Measurements from ENCODE around the gene BTBD10.
"Not testable (repeated sequence)": the region's sequence is repeated elsewhere in the genome, so short reads cannot be mapped to it uniquely, and the experiment has no call there.

BTBD10 gene

GRCh38 chr11:13440100-13440855, 22.7 kb downstream of the BTBD10 start:
- no peak for DNase-seq

- DNase-seq: no peak
Measured at GRCh38 chr11:13438291-13438690, 24.7 kb downstream of the BTBD10 start.

GRCh38 chr11:13436836-13437235, 26.2 kb downstream of the BTBD10 start:
- not testable (repeated sequence) for DNase-seq

GRCh38 chr11:13434247-13435205, 28.5 kb downstream of the BTBD10 start:
- no peak for DNase-seq

- DNase-seq: no peak
Measured at GRCh38 chr11:13433437-13433836, 29.6 kb downstream of the BTBD10 start.

- DNase-seq: no peak
Measured at GRCh38 chr11:13429836-13430235, 33.2 kb downstream of the BTBD10 start.

- DNase-seq: no peak
Measured at GRCh38 chr11:13429288-13429687, 33.7 kb downstream of the BTBD10 start.

GRCh38 chr11:13427440-13427839, 35.6 kb downstream of the BTBD10 start:
- DNase-seq: no peak

GRCh38 chr11:13423372-13423771, 39.6 kb downstream of the BTBD10 start:
- DNase-seq: no peak

GRCh38 chr11:13421561-13421960, 41.5 kb downstream of the BTBD10 start:
- DNase-seq: no peak

GRCh38 chr11:13415201-13415600, 47.8 kb downstream of the BTBD10 start:
- DNase-seq: no peak

- DNase-seq: no peak
Measured at GRCh38 chr11:13405220-13405619, 57.8 kb downstream of the BTBD10 start.

- DNase-seq: not testable (repeated sequence)
Measured at GRCh38 chr11:13398335-13398734, 64.7 kb downstream of the BTBD10 start.

- DNase-seq: no peak
Measured at GRCh38 chr11:13391217-13391616, 71.8 kb downstream of the BTBD10 start.

- no peak for DNase-seq
Measured at GRCh38 chr11:13388741-13389140, 74.3 kb downstream of the BTBD10 start.

- no peak for DNase-seq
Measured at GRCh38 chr11:13386567-13386966, 76.5 kb downstream of the BTBD10 start.

GRCh38 chr11:13384908-13385640, 77.9 kb downstream of the BTBD10 start:
- DNase-seq: peak; percentile 7

- DNase-seq: no peak
Measured at GRCh38 chr11:13382751-13383150, 80.3 kb downstream of the BTBD10 start.

- no peak for DNase-seq
Measured at GRCh38 chr11:13380731-13381130, 82.3 kb downstream of the BTBD10 start.

GRCh38 chr11:13378316-13378715, 84.7 kb downstream of the BTBD10 start:
- no peak for DNase-seq

GRCh38 chr11:13376838-13377237, 86.2 kb downstream of the BTBD10 start:
- no peak for DNase-seq

- DNase-seq: no peak
Measured at GRCh38 chr11:13376402-13376801, 86.6 kb downstream of the BTBD10 start.

- DNase-seq: no peak
Measured at GRCh38 chr11:13375798-13376197, 87.2 kb downstream of the BTBD10 start.
